Measurements from ENCODE around the gene SCN4A. TPM values are rescaled to one million over a fixed set of nuclear protein-coding genes. Genes with fewer than 3 reads are reported as not detected.

Gene SCN4A
- total RNA-seq, 1 experiment from 2014 or later, result not detected

DNA sequence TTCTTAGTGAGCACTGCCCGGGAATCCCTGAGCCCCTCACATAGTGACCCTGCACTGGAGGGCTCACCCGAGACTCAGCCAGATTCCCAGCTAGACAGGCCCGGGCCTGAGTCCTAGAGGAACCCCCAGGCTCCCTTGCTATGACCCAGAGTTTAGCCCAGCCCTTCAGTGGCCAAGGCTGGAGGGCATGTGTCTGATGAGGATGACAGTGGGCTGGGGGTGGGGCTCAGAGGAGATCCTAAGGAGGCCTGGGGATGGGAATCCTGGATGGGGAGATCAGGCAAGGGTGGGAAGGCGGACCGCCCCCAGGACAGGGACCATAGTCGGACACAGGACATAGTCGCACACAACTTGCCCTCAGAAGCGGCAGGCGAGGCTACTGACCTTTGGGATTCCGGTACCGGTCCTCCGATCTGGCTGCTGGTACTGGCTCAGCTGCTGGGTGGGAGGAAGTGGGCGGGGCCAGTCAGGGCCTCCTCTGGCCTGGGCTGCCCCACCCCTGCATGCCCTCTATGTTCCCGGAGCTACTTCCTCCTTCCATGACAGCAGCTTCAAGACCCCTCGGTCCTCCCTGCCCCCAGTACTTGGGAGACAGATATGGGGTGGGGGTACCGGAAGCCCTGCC is 41.7 kb downstream of the SCN4A start:
- no peaks in the 10 kb centered on the region for H3K27me3 ChIP-seq (ENCODE audit: low read length)
- POLR2A ChIA-PET (ENCODE audit: unreplicated experiment), result no interaction called here
- no peaks in the 10 kb centered on the region for H3K4me1 ChIP-seq (ENCODE audit: insufficient read depth, low read length)
- no peak overlapping the region for H3K27ac ChIP-seq (ENCODE audit: low read length)
- no peaks in the 10 kb centered on the region for H3K79me2 ChIP-seq (ENCODE audit: low read length)
- no peaks in the 10 kb centered on the region for H3K9me2 ChIP-seq (replicated peaks; ENCODE audit: low read length)
- H2AFZ ChIP-seq (ENCODE audit: low read length), result no peak overlapping the region
- no TSS peak for BruUV-seq (replicated peaks)
- CTCF ChIA-PET, result no interaction called here
- ATAC-seq (peak; percentile 27; the same call in 1 of the 2 replicates), DNase-seq (no peak)
- TF ChIP-seq EZH2 (IDR thresholded peaks at IDR 0.05; ENCODE audit: low read length, unreplicated experiment), result no peak
- no peak for TF ChIP-seq EZH2phosphoT487 (IDR thresholded peaks at IDR 0.05; ENCODE audit: borderline replicate concordance, low read length)
- TF ChIP-seq, protein P1, sequence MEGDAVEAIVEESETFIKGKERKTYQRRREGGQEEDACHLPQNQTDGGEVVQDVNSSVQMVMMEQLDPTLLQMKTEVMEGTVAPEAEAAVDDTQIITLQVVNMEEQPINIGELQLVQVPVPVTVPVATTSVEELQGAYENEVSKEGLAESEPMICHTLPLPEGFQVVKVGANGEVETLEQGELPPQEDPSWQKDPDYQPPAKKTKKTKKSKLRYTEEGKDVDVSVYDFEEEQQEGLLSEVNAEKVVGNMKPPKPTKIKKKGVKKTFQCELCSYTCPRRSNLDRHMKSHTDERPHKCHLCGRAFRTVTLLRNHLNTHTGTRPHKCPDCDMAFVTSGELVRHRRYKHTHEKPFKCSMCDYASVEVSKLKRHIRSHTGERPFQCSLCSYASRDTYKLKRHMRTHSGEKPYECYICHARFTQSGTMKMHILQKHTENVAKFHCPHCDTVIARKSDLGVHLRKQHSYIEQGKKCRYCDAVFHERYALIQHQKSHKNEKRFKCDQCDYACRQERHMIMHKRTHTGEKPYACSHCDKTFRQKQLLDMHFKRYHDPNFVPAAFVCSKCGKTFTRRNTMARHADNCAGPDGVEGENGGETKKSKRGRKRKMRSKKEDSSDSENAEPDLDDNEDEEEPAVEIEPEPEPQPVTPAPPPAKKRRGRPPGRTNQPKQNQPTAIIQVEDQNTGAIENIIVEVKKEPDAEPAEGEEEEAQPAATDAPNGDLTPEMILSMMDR (conservative IDR thresholded peaks at IDR 0.05; ENCODE audit: low read depth, low read length), result no peak
- no peaks in the 10 kb centered on the region for H3K9me3 ChIP-seq (ENCODE audit: low read length)
- H3K36me3 ChIP-seq (ENCODE audit: low read depth, low read length), result no peaks in the 10 kb centered on the region
- no peak overlapping the region for H3K4me2 ChIP-seq (ENCODE audit: low read length)
- no peaks in the 10 kb centered on the region for H3F3A ChIP-seq (ENCODE audit: low read length, unreplicated experiment)
- no peaks in the 10 kb centered on the region for H4K20me1 ChIP-seq (ENCODE audit: low read length)
- H3K9ac ChIP-seq (ENCODE audit: low read length), result no peak overlapping the region
- intact Hi-C loops (cut with micrococcal nuclease), result no loop called here
- no peak overlapping the region for H3K4me3 ChIP-seq (ENCODE audit: low read length)

GRCh38 chr17:63929860-63930766 is 42.6 kb downstream of the SCN4A start:
- Histone ChIP-seq H3K27me3 (ENCODE audit: low read length) (no peaks in the 10 kb centered on the region), H3K9me2 (replicated peaks; ENCODE audit: low read length) (no peaks in the 10 kb centered on the region), H3K79me2 (ENCODE audit: low read length) (no peaks in the 10 kb centered on the region), H3K9me3 (ENCODE audit: low read length) (no peaks in the 10 kb centered on the region), H3F3A (ENCODE audit: low read length, unreplicated experiment) (no peaks in the 10 kb centered on the region), H3K4me1 (ENCODE audit: insufficient read depth, low read length) (no peaks in the 10 kb centered on the region), H3K4me3 (ENCODE audit: low read length) (no peak overlapping the region), H3K9ac (ENCODE audit: low read length) (no peak overlapping the region), H4K20me1 (ENCODE audit: low read length) (no peaks in the 10 kb centered on the region), H3K36me3 (ENCODE audit: low read depth, low read length) (no peaks in the 10 kb centered on the region), H3K4me2 (ENCODE audit: low read length) (no peak overlapping the region), H2AFZ (ENCODE audit: low read length) (no peak overlapping the region), H3K27ac (ENCODE audit: low read length) (no peak overlapping the region)
- ATAC-seq (no peak), DNase-seq (no peak)
- ChIA-PET POLR2A (ENCODE audit: unreplicated experiment) (no interaction called here), CTCF (interaction anchor here (0.9 kb wide), 1 partner anchor 11 kb away, joined by 3 read pairs; no protein-coding TSS in a partner anchor)
- TF ChIP-seq, protein P1 (conservative IDR thresholded peaks at IDR 0.05; ENCODE audit: low read depth, low read length), result no peak
- TF ChIP-seq EZH2 (IDR thresholded peaks at IDR 0.05; ENCODE audit: low read length, unreplicated experiment) (no peak), EZH2phosphoT487 (IDR thresholded peaks at IDR 0.05; ENCODE audit: borderline replicate concordance, low read length) (no peak)
- intact Hi-C loops (cut with micrococcal nuclease), result no loop called here
- BruUV-seq (replicated peaks), result no TSS peak

Data from PC-3 (cell line).